HepG2 (cell line): ENCODE data around the gene ATAD3C. TPM values are rescaled to one million over a fixed set of nuclear protein-coding genes. Genes with fewer than 3 reads are reported as not detected.

Source experiments
- CSRNP1 ChIP-seq: sonication (generic); formaldehyde crosslinking; IDR thresholded peaks from 2 replicates; pipeline ENCODE4 v1.8.1; 2023; ENCODE audit warnings: mild to moderate bottlenecking, missing genetic modification reagents
- ELF3 ChIP-seq: IDR thresholded peaks from 2 replicates; pipeline ENCODE4 v1.6.1; 2016; ENCODE audit warnings: missing genetic modification reagents, missing compliant biosample characterization
- FOXA1 ChIP-seq, 2 experiments: fragments of 450-650 bp in 1 of 2; sonication (generic) in 1 of 2; formaldehyde crosslinking in 1 of 2; IDR thresholded peaks; 2 replicates each; pipeline versions ENCODE4 v1.4.0 to v1.6.1; 2016 to 2020; ENCODE audit warnings: missing genetic modification reagents in 1 of 2
- FOXK1 ChIP-seq: sonication (generic); formaldehyde crosslinking; IDR thresholded peaks from 2 replicates; pipeline ENCODE4 v1.4.0; 2020; ENCODE audit warnings: low read depth, missing genetic modification reagents, borderline replicate concordance
- HBP1 ChIP-seq: IDR thresholded peaks from 2 replicates; pipeline ENCODE4 v1.6.1; 2016; ENCODE audit warnings: low read depth, control low read depth
- IRF2 ChIP-seq: IDR thresholded peaks from 2 replicates; pipeline ENCODE4 v1.6.1; 2018; ENCODE audit warnings: missing genetic modification reagents, missing compliant biosample characterization
- IRF9 ChIP-seq: sonication (generic); formaldehyde crosslinking; IDR thresholded peaks from 2 replicates; pipeline ENCODE4 v1.8.0; 2022; ENCODE audit warnings: missing genetic modification reagents, mild to moderate bottlenecking, borderline replicate concordance
- KDM4B ChIP-seq: sonication (generic); formaldehyde crosslinking; IDR thresholded peaks from 2 replicates; pipeline ENCODE4 v1.4.0; 2020; ENCODE audit warnings: missing genetic modification reagents
- NFE2L1 ChIP-seq: sonication (generic); formaldehyde crosslinking; IDR thresholded peaks from 2 replicates; pipeline ENCODE4 v1.4.0; 2020; ENCODE audit warnings: missing genetic modification reagents, mild to moderate bottlenecking, borderline replicate concordance
- SALL2 ChIP-seq: sonication (generic); formaldehyde crosslinking; IDR thresholded peaks from 2 replicates; pipeline ENCODE4 v1.8.1; 2023; ENCODE audit warnings: mild to moderate bottlenecking, missing genetic modification reagents, inconsistent platforms
- SMAD1 ChIP-seq: sonication (generic); formaldehyde crosslinking; IDR thresholded peaks from 2 replicates; pipeline ENCODE4 v1.4.0; 2020; ENCODE audit warnings: missing genetic modification reagents, low read depth, mild to moderate bottlenecking, borderline replicate concordance
- ZFY ChIP-seq: sonication (generic); formaldehyde crosslinking; IDR thresholded peaks from 2 replicates; pipeline ENCODE4 v1.4.0; 2020; ENCODE audit warnings: missing genetic modification reagents
- ZNF142 ChIP-seq: sonication (generic); formaldehyde crosslinking; IDR thresholded peaks from 2 replicates; pipeline ENCODE4 v1.4.0; 2020; ENCODE audit warnings: missing genetic modification reagents
- ZNF615 ChIP-seq: sonication (generic); formaldehyde crosslinking; IDR thresholded peaks from 2 replicates; pipeline ENCODE4 v1.5.0; 2020; ENCODE audit warnings: mild to moderate bottlenecking, missing genetic modification reagents, borderline replicate concordance
- ZNF782 ChIP-seq: sonication (generic); formaldehyde crosslinking; IDR thresholded peaks from 2 replicates; pipeline ENCODE4 v1.4.0; 2020; ENCODE audit warnings: missing genetic modification reagents, mild to moderate bottlenecking, borderline replicate concordance
- polyA plus RNA-seq, 8 experiments: library from polyadenylated mRNA; depleted of rRNA in 3 of 8; stranded (reverse) in 7 of 8; unstranded in 1 of 8; fragments of >200 nt; fragmentation: Illumina TruSeq in 4 of 8; extraction: Trizol in 4 of 8; gene quantifications; 2 replicates each; pipeline versions ENCODE4 v1.2.1 to v1.2.3, GENCODE V29; 2011 to 2016; ENCODE audit warnings: low read depth in 4 of 8, missing spikeins in 1 of 8, mixed read lengths in 1 of 8; ENCODE audit not compliant: insufficient read depth in 1 of 8
- total RNA-seq, 5 experiments: library from RNA; depleted of rRNA; stranded (reverse); fragments of >200 nt; fragmentation: Illumina TruSeq; extraction: Trizol; gene quantifications; 2 replicates each; pipeline ENCODE4 v1.2.3, GENCODE V29; 2016; ENCODE audit warnings: low read depth in 1 of 5
- TF ChIP-seq, protein P1 (sequence below): IDR thresholded peaks from 2 replicates; pipeline ENCODE4 v1.6.1; 2012; ENCODE audit warnings: inconsistent platforms
- TF ChIP-seq, protein P2 (sequence below): sonication (generic); formaldehyde crosslinking; IDR thresholded peaks from 2 replicates; pipeline ENCODE4 v1.5.0; 2020; ENCODE audit warnings: mild to moderate bottlenecking, low read depth, missing genetic modification reagents, borderline replicate concordance

ATAD3C gene
- total and polyA plus RNA-seq, 2 of the 13 experiments (the other 11 are each of a cell fraction or from before 2014, with no cell fraction given): 2.4 to 3.2 TPM

- TF ChIP-seq HBP1 (peak; percentile 46; the same call in 1 of the 2 replicates), SMAD1 (CRISPR knock-in tag) (peak; percentile 81; the same call in 1 of the 2 replicates), FOXA1 (IDR thresholded peaks at IDR 0.05) (peak; percentile 73), FOXA1 (CRISPR knock-in tag; IDR thresholded peaks at IDR 0.05) (peak; percentile 99), SALL2 (peak; percentile 88), CSRNP1 (CRISPR knock-in tag) (peak; percentile 21; the same call in 1 of the 2 replicates), IRF2 (CRISPR knock-in tag) (peak; percentile 95), ZNF142 (CRISPR knock-in tag) (0 out of 2 replicates have a peak, but pooled peaks have one; percentile 63), IRF9 (CRISPR knock-in tag) (peak; percentile 98), ELF3 (peak; percentile 90), ZNF615 (CRISPR knock-in tag) (no peak), ZFY (CRISPR knock-in tag) (peak; percentile 76), KDM4B (CRISPR knock-in tag) (peak; percentile 92), ZNF782 (CRISPR knock-in tag) (no peak), NFE2L1 (CRISPR knock-in tag) (no peak), FOXK1 (CRISPR knock-in tag) (peak; percentile 97)
- TF ChIP-seq, protein P1, sequence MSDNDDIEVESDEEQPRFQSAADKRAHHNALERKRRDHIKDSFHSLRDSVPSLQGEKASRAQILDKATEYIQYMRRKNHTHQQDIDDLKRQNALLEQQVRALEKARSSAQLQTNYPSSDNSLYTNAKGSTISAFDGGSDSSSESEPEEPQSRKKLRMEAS: no peak
- TF ChIP-seq, protein P2, sequence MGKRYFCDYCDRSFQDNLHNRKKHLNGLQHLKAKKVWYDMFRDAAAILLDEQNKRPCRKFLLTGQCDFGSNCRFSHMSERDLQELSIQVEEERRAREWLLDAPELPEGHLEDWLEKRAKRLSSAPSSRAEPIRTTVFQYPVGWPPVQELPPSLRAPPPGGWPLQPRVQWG: no peak
These were observed 48.7 kb upstream of the ATAD3C start (continued) for GRCh38 chr1:1400576-1401456.
